NCI-H146 treated with DMSO at 0.1 percent for 48 hours (cell line): ENCODE results near the gene CDK8.

Experiments
- DNase-seq: peaks from one replicate; lab custom pipeline; 2025; ENCODE audit not compliant: unreplicated experiment; lab: John Stamatoyannopoulos, UW

CDK8 gene

GRCh38 chr13:26379831-26380230 is 125.9 kb downstream of the CDK8 start:
- no peak for DNase-seq

GRCh38 chr13:26380930-26381329 is 127.0 kb downstream of the CDK8 start:
- DNase-seq, result no peak

GRCh38 chr13:26382366-26382765 is 128.4 kb downstream of the CDK8 start:
- no peak for DNase-seq

- DNase-seq, result no peak
Observed at GRCh38 chr13:26382835-26383234, 128.9 kb downstream of the CDK8 start.

GRCh38 chr13:26384587-26384986 is 130.7 kb downstream of the CDK8 start:
- DNase-seq, result no peak

GRCh38 chr13:26386026-26386425 is 132.1 kb downstream of the CDK8 start:
- no peak for DNase-seq

- DNase-seq, result no peak
Observed at GRCh38 chr13:26390203-26390602, 136.3 kb downstream of the CDK8 start.

GRCh38 chr13:26400545-26400944 is 146.6 kb downstream of the CDK8 start:
- DNase-seq, result no peak

- DNase-seq, result no peak
Observed at GRCh38 chr13:26401069-26401468, 147.1 kb downstream of the CDK8 start.

GRCh38 chr13:26401578-26402021 is 147.7 kb downstream of the CDK8 start:
- no peak for DNase-seq

GRCh38 chr13:26406791-26407190 is 152.9 kb downstream of the CDK8 start:
- DNase-seq, result no peak

GRCh38 chr13:26411206-26411605 is 157.3 kb downstream of the CDK8 start:
- no peak for DNase-seq

GRCh38 chr13:26412263-26412662 is 158.3 kb downstream of the CDK8 start:
- no peak for DNase-seq

GRCh38 chr13:26412936-26413716 is 159.2 kb downstream of the CDK8 start:
- peak; percentile 59 for DNase-seq

- no peak for DNase-seq
Observed at GRCh38 chr13:26420282-26420960, 166.5 kb downstream of the CDK8 start.

- no peak for DNase-seq
Observed at GRCh38 chr13:26422036-26422435, 168.1 kb downstream of the CDK8 start.

GRCh38 chr13:26423629-26424028 is 169.7 kb downstream of the CDK8 start:
- DNase-seq, result no peak

GRCh38 chr13:26424181-26424580 is 170.3 kb downstream of the CDK8 start:
- no peak for DNase-seq

- peak; percentile 51 for DNase-seq
Observed at GRCh38 chr13:26425443-26426358, 171.8 kb downstream of the CDK8 start.

GRCh38 chr13:26433776-26434175 is 179.8 kb downstream of the CDK8 start:
- no peak for DNase-seq

GRCh38 chr13:26435171-26435570 is 181.2 kb downstream of the CDK8 start:
- no peak for DNase-seq
